Measurements from ENCODE around the gene ADPRH. TPM values are rescaled to one million over a fixed set of nuclear protein-coding genes. Genes with fewer than 3 reads are reported as not detected.

The ADPRH gene
- total and polyA plus RNA-seq, 8 donors = 2.7 to 9.5 (median 5.0) TPM

GRCh38 chr3:119553823-119554415, 25.4 kb upstream of the ADPRH start:
- FAIRE-seq = no peak
- WGBS, 2 donors = 65 to 66% methylated on average over 5 of the region's 5 CpGs
- H3K27me3 ChIP-seq = no peaks in the 10 kb centered on the region

DNA sequence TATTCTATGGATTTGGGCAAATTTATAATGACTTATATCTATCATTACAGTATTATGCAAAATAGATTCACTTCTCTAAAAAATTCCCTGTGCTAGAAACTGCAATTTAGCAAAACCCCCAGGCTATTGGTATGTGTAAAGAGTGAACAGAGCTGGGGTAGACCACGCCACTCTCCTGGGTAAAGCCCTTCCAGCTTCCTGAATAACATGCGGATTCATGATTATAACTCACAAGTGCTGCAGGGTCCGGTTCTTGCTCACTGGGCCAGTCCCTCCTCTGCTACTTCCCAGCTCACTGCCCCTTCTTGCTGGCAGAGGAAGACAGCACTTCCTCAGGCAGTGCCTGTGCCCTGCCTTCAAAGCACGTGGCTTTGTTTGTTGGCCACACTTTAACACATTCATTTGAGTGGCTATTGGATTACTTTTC, 24.0 kb upstream of the ADPRH start:
- intact Hi-C loops (cut with DNase I) = no loop called here
- no peak overlapping the region for H3K27ac ChIP-seq
- FAIRE-seq (no peak), DNase-seq (peak in 1 of 6 donors; percentile 21), ATAC-seq (peak in 2 of 4 donors; percentile 53 to 64)
- no peaks in the 10 kb centered on the region for H3K36me3 ChIP-seq
- no peaks in the 10 kb centered on the region for H3K9me3 ChIP-seq
- no peak overlapping the region for H3K4me3 ChIP-seq
- no peaks in the 10 kb centered on the region for H3K4me1 ChIP-seq
- TF ChIP-seq, protein P1, sequence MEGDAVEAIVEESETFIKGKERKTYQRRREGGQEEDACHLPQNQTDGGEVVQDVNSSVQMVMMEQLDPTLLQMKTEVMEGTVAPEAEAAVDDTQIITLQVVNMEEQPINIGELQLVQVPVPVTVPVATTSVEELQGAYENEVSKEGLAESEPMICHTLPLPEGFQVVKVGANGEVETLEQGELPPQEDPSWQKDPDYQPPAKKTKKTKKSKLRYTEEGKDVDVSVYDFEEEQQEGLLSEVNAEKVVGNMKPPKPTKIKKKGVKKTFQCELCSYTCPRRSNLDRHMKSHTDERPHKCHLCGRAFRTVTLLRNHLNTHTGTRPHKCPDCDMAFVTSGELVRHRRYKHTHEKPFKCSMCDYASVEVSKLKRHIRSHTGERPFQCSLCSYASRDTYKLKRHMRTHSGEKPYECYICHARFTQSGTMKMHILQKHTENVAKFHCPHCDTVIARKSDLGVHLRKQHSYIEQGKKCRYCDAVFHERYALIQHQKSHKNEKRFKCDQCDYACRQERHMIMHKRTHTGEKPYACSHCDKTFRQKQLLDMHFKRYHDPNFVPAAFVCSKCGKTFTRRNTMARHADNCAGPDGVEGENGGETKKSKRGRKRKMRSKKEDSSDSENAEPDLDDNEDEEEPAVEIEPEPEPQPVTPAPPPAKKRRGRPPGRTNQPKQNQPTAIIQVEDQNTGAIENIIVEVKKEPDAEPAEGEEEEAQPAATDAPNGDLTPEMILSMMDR (IDR thresholded peaks at IDR 0.05) = no peak
- no peaks in the 10 kb centered on the region for H3K27me3 ChIP-seq
- WGBS, 2 donors = 62 to 78% methylated on average over 4 of the region's 4 CpGs

More at GRCh38 chr3:119553823-119554415, 25.4 kb upstream of the ADPRH start:
- Histone ChIP-seq H3K27ac (no peak overlapping the region), H3K4me3 (no peak overlapping the region), H3K9me3 (no peaks in the 10 kb centered on the region), H3K36me3 (no peaks in the 10 kb centered on the region), H3K4me1 (no peaks in the 10 kb centered on the region)
- TF ChIP-seq, protein P1 (IDR thresholded peaks at IDR 0.05) = no peak
- intact Hi-C loops (cut with DNase I) = no loop called here
- no peak for DNase-seq
- no peak for ATAC-seq

DNA sequence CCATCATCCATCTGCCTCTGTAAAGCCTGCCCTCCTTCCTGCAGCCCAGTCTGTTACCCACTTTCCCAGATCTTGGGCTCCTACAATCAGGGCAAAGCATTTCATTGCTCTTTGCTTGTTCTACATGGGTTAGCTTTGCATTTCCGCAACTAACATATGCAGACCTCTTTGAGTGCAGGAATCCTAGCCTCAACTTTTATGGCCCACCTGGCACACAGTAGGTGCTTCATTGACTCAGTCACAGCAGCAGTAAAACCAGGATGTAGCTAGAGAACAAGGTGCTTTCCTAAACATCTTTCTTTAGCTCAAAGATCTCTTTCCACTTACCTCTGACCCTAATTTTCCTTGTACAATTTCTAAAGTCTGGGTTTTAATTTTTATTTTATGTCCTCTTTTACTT, 23.4 kb upstream of the ADPRH start:
- H3K4me3 ChIP-seq = no peak overlapping the region
- no peaks in the 10 kb centered on the region for H3K4me1 ChIP-seq
- no peaks in the 10 kb centered on the region for H3K36me3 ChIP-seq
- H3K27me3 ChIP-seq = no peaks in the 10 kb centered on the region
- ATAC-seq (no peak), DNase-seq (no peak), FAIRE-seq (no peak)
- WGBS, 2 donors = 95 to 97% methylated on average over 1 of the region's 1 CpG
- no peak overlapping the region for H3K27ac ChIP-seq
- TF ChIP-seq, protein P1 (IDR thresholded peaks at IDR 0.05) = no peak
- intact Hi-C loops (cut with DNase I) = no loop called here
- H3K9me3 ChIP-seq = no peaks in the 10 kb centered on the region

DNA sequence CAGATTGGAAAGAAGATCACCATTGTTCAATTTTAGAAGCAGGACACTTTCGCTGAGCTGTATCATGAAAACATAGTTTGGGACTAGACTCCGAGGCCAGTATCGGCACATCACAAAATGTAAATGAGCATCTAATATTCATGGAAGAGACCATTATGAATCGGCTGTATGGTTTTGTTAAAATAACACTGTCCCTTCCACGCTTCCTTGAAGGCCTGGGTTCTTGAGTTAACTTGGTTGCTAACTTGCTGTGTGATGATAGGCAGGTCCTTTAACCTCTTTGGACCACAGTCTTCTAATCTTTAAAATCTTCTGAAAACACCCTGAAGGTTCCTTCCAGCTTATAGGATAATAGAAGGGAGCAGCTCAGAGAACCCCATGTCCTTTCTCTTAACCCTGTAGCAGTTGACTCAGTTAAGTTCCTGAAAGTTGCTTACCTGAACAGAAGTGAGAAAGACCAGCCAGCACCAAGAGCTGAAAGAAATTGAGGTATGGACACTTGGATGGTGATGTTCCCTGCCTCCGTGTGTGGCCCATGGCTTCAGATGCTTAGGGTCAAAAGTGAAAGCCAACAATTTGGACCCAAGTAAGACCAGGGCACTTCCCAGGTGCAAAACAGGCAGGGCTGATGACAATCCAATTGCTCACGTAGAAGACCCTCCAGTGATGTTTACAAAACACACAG, 22.0 kb upstream of the ADPRH start:
- Histone ChIP-seq H3K9me3 (no peaks in the 10 kb centered on the region), H3K36me3 (no peaks in the 10 kb centered on the region), H3K4me3 (no peak overlapping the region), H3K27ac (no peak overlapping the region), H3K4me1 (no peaks in the 10 kb centered on the region), H3K27me3 (no peaks in the 10 kb centered on the region)
- TF ChIP-seq, protein P1 (IDR thresholded peaks at IDR 0.05) = no peak
- FAIRE-seq = no peak
- no peak for DNase-seq
- no peak for ATAC-seq
- intact Hi-C loops (cut with DNase I) = no loop called here
- WGBS, 2 donors = 89 to 91% methylated on average over 7 of the region's 7 CpGs

GRCh38 chr3:119557877-119558269, 21.4 kb upstream of the ADPRH start:
- TF ChIP-seq, protein P1 (IDR thresholded peaks at IDR 0.05) = no peak
- 70 to 81% methylated on average over 3 of the region's 3 CpGs for WGBS, 2 donors
- H3K36me3 ChIP-seq = no peaks in the 10 kb centered on the region
- FAIRE-seq (no peak), DNase-seq (no peak), ATAC-seq (no peak)
- H3K4me3 ChIP-seq = no peak overlapping the region
- H3K27ac ChIP-seq = no peak overlapping the region
- H3K27me3 ChIP-seq = no peaks in the 10 kb centered on the region
- H3K9me3 ChIP-seq = no peaks in the 10 kb centered on the region
- no peaks in the 10 kb centered on the region for H3K4me1 ChIP-seq
- intact Hi-C loops (cut with DNase I) = no loop called here

Data from pancreas (tissue), 10 donors.